ENCODE measurements around the gene CKS1B.

- TF ChIP-seq, protein P1, sequence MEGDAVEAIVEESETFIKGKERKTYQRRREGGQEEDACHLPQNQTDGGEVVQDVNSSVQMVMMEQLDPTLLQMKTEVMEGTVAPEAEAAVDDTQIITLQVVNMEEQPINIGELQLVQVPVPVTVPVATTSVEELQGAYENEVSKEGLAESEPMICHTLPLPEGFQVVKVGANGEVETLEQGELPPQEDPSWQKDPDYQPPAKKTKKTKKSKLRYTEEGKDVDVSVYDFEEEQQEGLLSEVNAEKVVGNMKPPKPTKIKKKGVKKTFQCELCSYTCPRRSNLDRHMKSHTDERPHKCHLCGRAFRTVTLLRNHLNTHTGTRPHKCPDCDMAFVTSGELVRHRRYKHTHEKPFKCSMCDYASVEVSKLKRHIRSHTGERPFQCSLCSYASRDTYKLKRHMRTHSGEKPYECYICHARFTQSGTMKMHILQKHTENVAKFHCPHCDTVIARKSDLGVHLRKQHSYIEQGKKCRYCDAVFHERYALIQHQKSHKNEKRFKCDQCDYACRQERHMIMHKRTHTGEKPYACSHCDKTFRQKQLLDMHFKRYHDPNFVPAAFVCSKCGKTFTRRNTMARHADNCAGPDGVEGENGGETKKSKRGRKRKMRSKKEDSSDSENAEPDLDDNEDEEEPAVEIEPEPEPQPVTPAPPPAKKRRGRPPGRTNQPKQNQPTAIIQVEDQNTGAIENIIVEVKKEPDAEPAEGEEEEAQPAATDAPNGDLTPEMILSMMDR (conservative IDR thresholded peaks at IDR 0.05 in 1 of 2, IDR thresholded peaks at IDR 0.05 in 1 of 2; ENCODE audit: low read depth in 1 of 2, low read length in 2 of 2): no peak
- TF ChIP-seq EZH2 (IDR thresholded peaks at IDR 0.05; ENCODE audit: low read length, missing control alignments): no peak
Observed at GRCh38 chr1:154944401-154945159, 29.9 kb upstream of the CKS1B start.

Measured in fibroblast of lung (primary cell).